EH (cell line): ENCODE measurements around the gene PRR5.

Experiments used
- DNase-seq: peaks from one replicate; pipeline ENCODE4 v3.0.0-alpha.2; 2015; ENCODE audit warnings: low read depth

Gene PRR5

DNA sequence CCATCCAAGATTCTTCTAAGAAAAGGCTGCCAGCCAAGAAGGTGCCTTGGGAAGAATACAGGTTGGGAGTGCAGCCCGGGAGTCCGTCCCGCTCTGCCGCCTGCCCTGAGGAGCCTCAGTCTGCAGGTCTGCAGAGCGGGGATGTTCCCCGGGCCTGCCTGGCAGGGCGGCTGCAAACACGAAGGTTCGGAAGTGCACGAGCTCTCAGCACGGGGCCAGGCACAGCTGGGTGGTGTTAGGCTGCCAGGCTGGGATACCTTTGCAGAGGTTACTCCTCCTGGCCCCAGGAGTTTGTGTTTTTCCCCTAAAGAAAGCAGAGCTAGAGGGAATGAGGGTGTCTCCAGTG is 9.4 kb upstream of the PRR5 start:
- no peak for DNase-seq

DNA sequence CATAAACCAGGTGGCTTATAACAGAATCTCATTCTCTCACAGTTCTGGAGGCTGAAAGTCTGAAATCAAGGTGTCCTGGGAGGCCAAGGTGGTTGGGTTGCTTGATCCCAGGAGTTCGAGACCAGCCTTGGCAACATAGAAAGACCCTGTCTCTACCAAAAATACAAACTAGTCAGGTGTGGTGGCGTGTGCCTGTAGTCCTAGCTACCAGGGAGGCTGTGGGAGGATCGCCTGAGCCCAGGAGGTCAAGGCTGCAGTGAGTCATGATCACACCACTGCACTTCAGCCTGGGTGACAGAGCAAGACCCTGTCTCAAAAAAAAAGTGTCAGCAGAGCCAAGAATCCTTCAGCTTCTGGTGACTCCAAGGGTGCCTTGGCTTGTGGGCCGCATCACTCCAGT is 8.9 kb upstream of the PRR5 start:
- DNase-seq = no peak

DNA sequence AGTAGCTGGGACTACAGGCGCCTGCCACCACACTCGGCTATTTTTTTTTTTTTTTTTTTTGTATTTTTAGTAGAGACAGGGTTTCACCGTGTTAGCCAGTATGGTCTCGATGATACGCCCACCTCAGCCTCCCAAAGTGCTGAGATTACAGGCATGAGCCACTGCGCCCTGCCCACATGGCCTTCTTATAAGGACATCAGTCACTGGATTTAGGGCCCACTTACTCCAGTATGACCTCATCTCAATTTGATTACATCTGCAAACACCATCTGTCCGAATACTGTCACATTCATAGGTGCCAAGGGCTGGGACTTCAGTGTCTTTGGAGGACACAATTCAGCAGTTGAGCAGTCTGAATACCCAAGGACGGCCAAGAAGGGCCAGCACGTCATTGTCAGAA is 8.2 kb upstream of the PRR5 start:
- no peak for DNase-seq

DNA sequence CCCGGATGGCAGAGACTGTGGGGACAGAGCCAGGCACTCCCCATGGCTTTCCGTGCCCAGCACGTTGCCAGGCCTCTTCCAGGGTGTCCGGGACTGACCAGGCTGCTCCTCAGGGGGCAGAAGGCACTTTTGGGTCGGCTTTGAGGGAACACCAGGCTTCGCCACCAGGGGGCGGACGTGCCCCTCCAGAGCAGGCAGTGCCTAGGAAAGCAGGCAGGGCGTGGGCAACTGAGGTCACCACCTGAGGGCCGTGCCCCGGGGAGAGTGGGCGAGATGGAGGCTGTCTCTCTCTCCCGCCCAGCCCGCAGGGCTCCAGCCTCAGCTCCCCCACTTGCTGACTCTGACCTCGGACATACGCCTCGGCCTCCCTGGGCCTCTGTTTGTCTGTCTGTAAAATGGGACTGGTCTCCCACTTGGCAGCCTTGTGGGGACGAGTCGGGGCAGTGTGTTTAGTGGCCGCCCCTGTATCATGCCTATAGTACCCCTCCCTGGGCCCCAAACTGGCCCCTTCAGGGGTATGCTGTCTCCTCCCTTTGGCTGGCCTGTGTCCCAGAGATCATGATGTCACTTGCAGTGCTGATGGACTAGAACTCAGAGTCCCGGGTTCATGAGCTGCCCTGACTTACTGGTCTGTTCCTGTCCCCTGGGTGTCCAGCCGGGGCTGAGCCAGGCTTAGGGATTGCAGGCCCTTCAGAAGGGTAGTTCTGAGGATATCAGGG is 4.4 kb upstream of the PRR5 start:
- peak; percentile 80 for DNase-seq

DNA sequence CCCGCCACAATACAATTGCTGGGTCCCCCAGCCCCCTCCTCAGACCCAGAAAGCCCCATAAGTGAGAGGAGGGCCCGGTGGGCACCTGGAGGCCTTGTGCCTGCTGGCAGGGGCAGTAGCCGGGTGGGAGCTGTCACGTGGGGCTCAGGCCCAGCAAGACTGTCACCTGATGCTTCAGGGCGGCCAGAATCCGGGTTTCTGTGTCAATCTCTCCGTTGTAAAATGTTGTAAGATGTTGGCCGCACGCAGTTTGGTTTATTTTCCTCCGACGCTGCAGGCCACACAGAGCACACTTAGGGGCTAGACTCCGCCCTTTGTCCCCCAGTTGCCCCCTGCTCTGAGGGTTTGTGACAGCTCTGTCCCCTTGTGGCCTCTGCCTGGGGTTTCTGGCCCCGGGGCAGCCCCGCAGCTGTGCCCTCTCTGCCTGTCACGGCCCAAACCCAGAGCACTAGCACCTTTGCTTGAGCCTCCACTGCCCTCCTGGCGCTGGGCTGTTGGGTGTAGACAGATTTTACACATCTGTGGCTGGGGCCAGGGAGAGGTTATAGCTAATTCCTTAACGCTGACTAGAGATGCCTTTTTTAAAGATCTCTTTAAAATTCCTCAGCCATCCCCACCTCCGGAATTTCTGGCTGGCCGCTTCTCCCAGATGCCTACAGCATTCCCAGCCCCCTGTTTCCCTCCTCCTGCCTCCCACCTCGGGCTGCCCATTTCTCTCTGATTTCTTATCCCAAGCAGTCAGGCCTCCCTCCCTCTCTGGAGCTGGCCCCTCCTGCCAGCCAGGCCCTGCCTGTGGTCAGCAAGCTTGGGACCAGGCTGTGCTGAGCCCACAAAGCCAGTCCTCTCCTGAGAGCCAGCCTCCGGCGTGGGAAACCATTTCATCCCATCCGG is 3.2 kb upstream of the PRR5 start:
- DNase-seq = peak; percentile 100

DNA sequence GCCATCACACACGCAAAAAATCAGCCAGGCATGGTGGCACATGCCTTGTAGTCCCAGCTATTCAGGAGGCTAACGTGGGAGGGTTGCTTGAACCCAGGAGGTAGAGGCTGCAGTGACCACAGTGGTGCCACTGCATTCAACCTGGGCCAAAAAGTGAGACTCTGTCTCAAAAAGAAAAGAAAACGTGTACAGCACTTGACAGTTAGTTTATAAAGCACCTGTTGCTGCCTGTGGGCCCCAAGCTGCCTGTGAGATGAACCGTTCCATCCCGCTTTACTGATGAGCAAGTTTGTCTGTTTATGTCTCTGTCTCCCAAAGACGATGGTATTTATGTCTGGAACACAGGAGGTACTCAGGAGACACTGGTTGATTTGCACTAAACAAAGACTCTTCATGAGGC is 1.5 kb upstream of the PRR5 start:
- DNase-seq = no peak

DNA sequence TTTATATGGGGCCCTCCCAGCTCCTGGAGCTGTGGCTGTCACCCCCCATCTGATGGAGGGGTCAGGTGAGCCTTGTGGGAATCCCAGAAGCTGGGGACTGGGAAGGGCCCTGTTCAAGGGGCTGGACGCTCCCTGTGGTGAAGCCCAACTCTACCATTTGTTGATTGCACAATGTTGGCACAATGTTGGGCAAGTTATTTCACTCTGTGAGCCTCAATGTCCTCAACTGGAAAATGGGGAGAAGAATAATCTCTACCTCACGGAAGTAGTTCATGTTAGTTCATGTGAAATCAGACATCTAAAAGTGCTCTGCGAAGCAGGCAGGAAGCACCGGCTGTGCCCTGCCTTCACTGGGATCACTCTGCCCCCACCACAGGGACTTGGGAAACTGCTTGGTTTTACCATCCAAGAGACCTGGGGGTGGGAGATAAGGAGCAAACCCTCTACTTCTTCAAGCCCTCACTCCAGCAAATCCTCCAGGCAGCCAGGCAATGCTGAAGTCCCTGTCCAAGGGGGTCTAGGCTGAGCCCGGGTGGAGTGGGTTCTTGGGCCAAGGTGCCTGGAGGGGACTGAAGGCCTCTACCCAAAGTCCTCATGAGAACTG is 715 bp upstream of the PRR5 start:
- no peak for DNase-seq

DNA sequence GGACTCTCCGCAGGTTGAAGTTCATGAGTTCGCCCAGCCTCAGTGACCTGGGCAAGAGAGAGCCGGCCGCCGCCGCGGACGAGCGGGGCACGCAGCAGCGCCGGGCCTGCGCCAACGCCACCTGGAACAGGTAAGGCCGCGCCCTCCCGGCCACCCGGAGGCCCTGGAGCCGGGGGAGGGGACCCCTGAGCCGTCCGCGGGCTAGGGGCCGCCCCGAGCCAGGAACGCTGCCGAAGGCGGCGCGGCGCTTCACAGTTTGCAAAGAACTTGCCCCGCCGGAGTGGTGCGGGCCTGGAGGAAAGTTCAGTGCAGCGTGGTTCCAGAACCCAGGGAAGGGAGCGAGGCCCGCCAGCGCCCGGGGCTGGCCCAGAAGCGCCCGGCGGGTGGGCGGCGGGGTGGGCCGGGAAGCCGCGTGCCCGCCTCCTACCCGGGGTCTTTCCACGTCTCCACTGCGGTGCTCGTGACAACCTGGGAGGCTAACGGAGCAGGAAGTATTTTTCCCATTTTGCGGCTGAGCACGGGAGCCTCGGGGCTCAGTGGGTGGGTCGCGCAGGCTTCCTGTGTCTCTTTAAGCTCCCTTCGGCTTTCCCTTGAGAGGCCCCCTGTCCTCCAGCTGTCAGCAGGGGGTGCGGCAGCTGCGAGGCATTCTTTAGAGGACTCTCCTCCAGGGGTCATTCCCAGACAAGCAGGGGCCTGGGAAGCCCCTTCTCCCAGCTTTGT is 635 bp downstream of the PRR5 start:
- DNase-seq = peak; percentile 72

DNA sequence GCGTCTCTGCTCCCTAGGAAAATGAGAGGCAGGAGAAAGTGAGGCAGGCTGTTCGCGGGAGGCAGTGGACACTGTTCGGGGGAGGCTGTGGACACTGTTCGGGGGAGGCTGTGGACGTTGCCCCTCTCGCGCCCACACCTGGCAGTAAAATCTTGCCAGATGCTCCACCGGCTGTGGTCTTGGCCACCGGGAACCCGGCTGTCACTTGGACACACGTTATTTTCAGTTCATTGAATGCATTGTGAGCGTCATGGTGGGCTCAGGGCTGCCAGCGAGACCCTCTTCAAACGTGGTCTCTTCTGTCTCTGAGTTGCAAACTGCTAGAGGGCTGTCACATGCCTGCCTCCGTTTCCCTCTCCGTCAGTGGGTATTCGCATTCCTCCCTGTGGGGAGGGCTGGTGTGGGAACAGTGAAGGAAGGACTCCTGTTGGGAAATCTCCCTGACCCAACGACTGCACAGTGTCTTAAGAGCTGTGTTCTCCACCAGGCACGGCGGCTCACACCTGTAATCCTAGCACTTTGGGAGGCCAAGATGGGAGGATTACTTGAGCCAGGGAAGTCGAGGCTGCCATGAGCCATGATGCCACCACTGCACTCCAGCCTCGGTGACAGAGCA is 1.4 kb downstream of the PRR5 start:
- DNase-seq = peak; percentile 13

DNA sequence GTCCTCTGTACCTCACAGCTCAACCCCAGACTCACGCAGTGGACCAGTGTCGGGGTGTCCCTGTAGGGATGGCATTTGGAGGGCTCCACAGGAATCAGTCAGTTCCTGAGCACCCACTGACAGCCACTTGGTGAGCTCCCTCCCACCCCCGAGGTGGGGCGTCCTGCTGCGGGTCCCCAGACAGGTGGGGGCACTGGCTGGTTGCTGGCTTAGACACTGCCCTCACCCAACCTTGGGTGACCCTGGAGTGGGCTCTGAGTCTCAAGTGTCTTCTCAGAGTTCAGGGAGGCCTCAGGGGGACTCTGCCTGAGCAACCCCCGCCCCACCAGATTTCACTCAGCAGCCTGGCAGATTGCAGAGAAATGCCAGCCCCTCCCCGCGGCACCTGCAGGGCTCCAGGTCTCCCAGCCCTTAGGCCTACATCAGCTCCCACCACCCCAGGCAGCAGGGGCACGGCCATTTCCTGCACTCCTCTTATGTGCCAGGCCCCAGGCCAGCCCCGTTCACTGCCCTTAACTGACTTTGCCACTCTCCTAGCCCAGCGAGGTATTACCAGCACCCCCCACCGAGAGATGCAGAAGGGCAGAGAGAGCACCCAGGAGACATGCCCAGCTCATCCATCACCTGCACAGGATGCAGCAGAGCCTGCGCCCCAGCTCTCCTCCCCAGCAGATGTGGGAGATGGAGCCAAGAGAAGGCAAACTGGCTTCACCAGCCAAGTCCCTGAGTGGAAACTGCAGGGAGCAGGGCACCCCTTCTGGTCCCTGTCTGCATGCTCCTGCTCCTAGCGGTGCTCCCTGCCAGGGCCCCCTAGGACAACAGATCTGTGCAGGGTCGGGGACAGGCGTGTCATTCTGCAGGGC is 2.4 kb downstream of the PRR5 start:
- no peak for DNase-seq

DNA sequence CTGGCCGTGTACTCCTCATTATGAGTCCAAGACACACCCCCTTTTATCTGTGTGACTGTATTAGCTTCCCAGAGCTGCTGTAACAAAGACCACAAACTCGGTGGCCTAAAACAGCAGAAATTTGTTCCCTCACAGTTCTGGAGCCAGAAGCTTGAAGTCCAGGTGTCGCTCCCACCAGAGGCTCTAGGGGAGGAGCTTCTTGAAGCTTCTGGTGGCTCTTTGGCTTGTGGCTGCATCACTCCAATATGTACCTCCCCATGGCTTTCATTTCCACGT is 3.0 kb downstream of the PRR5 start:
- no peak for DNase-seq

DNA sequence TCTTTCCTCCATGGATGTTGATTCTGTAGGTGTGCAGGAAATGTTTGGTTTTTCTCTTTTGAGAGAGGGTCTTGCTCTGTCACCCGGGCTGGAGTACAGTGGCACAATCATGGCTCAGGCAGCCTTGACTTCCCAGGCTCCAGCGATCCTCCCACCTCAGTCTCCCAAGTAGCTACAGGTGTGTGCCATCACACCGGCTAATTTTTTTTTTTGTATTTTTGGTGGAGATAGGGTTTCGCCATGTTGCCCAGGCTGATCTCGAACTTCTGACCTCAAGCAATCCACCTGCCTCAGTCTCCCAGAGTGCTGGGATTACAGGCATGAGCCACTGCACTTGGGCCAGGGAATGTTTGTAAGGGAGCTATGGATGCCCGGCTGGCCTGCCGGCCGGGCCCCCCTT is 4.5 kb downstream of the PRR5 start:
- no peak for DNase-seq

DNA sequence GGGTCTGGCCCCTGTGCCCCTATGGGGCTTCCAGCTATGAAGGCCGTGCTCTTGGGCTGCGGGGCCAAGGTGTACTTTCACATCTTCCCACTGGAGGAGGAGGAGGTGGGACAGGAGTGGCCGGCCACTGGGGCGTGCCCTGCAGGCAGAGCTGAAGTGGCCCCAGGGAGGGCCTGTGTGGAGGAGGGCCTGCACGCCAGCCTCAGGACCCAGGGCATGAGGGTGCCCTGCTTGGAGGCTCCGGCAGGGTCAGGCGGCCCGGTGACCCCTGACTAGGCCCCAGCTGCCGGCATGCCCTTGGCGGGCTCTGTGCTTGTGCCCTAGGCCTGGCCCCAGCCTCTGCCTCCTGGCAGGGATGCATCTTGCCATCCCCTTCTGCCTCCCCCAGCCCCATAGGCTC is 5.2 kb downstream of the PRR5 start:
- DNase-seq = no peak

DNA sequence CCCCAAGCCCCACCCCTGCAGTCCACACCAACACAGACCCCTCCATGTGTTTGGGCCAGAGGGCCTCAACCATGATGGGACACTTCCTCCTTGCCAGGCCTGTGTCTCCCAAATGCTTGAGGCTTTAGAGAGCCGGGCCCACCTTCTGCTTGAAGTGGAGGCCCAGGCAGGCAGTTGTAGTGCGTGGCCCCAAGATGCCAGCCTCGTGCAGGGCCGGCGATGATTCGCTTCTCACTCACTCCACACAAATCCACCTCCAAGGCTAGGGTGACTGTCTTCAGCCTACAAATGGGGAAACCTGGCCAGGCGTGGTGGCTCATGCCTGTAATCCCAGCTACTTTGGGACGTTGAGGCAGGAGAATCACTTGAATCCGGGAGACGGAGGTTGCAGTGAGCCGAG is 5.7 kb downstream of the PRR5 start:
- peak; percentile 59 for DNase-seq

DNA sequence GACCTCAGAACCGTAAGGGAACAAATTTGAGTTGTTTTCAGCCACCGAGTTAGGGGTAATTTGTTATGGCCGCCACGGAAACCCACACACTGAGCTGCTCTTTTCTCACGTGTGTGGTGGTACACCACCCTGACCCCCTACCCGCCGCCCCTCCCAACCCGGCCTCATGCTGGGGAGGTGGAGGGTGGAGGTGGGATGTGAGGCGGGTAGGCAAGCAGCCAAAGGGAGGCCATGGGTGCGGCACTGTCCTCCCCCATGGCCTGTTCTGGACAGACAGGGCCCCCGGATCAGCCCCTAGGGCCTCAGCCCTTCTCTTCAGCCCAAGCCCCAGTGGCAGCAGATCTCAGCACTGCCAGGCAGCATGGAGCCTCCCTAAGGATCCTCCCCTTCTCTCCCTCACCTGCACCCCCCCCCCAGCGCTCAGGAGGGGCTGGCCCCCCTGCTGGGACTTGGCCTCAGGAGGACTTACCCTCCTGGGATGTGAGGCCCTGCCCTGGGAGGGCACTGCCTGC is 7.9 kb downstream of the PRR5 start:
- DNase-seq = no peak

DNA sequence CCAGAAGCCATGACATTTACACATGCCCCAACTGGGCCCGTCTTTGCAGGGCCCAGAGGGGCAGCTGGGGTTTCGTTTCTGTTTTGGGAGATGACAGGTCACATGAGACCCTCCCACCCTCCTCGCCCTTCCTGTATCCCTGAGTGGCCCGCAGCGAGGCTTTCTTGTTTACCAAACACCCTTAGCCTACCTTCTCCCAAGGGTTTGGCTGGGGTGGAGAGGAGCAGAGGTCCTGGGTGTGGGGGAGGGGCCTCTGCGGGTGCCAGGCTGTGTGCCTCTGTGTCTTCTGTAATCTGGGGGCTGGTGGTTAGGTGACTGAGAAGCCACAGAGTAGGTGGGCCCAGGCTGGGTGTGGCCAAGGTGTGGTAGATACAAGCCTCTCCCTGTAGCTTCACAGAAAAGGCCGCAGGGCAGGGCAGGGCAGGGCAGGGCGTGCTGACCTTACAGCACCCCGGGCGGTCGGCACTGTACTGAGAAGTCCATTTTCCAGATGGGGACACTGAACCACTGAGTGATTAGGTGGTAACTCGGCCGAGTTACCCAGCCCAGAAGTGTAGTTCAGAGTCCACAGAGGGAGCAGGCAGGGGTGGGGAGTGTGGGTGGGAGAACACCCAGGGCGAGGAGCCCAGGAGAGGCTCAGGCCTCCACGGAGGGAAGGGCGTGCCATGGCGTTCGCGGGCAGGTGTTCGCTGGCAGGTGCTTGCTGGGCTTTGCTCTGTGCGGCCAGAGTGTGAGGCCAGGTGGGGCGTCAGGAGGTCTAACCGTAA is 8.7 kb downstream of the PRR5 start:
- no peak for DNase-seq

DNA sequence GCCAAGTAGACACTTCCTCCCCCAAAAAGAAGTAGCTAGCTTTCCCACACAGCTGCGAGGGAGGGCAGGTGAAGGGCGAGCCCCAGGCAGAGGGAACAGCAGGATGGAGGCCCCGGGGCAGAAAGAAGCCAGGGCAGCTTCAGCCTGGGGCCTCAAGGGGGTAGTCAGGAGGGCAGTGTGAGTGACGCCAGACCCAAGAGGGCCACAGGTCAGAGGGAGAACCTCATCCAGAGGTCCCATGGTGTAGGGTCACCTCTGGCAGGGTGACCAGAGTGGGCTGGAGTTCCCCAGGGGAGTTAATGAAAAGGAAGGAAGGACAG is 9.2 kb downstream of the PRR5 start:
- no peak for DNase-seq

DNA sequence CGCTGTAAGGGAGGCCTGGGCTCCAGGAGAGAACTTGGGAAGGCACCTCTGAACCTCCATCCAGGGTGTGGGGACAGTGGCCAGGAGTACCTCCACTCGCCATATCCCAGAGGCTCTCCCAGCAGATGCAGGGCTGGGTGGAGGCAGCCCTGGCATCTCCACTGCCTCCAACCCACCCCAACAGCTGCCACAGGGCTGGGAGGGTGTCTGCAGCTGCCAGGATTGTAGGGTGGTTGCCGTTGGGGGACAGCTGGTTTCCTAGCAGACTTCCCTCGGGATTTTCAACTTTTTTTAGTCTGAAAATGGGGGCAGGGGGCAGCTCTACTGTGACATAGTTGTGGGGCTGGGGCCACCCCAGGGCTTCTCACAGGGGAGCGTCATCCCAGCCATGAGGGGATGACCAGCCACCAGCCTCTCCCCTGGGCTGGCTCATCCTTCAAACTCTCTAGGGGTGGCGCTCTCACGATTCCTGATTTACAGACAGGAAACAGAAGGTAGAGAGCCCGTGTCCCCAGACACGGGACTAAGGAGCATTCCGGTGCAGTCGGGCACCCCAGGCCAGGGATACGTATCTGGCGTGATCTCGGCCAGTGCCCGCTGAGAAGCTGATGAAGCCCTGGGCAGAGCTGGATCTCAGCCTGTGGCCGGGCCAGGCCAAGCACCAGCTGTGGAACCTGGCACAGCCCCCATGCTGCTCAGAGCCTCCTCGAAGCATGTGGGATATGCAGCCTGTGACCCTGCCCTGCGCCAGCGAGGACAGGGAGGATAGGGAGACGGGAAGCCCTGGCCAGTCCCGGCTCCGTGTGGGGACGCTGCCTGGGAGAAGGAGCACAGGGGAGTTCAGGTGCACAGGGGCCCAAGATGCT is 9.9 kb downstream of the PRR5 start:
- no peak for DNase-seq

DNA sequence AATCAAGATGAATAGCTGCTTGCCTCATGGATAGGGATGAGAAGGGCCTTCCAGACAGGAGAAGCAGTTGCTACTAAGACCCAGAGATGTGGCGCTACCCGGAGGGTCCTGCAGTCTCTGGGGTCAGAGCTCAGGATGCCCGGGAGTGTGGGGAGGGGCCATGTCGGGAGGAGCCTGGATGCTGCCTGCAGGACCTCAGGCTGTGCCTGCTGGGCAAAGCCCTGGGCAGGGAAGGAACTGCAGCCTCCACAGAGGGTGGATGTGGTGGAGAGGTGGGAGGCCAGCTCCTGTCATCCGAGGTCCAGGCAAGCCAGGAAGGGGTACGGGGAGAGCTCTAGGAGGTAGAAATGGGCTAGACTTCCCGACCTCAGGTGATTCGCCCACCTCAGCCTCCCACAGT is 11.0 kb downstream of the PRR5 start:
- no peak for DNase-seq
